ENCODE results near the gene GANAB. TPM values are rescaled to one million over a fixed set of nuclear protein-coding genes. Genes with fewer than 3 reads are reported as not detected.

Gene GANAB
- total RNA-seq, 4 donors from 2014 or later = 79.4 to 118 (median 104) TPM

DNA sequence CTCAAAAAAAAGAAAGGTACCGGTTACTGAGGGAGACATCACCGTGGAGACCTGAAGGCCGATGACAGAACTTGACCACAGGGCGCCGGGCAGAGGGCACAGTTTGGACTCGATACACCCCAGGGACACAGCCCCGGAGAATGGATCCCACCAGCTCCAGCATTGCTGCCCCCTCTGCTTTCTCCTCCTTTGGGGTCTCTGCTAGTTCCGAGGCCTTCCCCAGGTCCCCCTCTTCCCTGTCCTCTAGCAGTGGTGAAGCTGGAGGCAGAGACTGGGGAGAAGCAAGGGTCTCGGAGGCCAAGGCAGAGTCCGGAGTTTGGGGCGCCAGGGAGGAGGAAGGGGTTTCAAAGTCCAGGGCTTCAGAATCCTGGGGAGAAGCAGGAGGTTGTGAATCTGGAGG, 67.9 kb downstream of the GANAB start:
- TF ChIP-seq, protein P1, sequence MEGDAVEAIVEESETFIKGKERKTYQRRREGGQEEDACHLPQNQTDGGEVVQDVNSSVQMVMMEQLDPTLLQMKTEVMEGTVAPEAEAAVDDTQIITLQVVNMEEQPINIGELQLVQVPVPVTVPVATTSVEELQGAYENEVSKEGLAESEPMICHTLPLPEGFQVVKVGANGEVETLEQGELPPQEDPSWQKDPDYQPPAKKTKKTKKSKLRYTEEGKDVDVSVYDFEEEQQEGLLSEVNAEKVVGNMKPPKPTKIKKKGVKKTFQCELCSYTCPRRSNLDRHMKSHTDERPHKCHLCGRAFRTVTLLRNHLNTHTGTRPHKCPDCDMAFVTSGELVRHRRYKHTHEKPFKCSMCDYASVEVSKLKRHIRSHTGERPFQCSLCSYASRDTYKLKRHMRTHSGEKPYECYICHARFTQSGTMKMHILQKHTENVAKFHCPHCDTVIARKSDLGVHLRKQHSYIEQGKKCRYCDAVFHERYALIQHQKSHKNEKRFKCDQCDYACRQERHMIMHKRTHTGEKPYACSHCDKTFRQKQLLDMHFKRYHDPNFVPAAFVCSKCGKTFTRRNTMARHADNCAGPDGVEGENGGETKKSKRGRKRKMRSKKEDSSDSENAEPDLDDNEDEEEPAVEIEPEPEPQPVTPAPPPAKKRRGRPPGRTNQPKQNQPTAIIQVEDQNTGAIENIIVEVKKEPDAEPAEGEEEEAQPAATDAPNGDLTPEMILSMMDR (IDR thresholded peaks at IDR 0.05; ENCODE audit: low read depth) = no peak

DNA sequence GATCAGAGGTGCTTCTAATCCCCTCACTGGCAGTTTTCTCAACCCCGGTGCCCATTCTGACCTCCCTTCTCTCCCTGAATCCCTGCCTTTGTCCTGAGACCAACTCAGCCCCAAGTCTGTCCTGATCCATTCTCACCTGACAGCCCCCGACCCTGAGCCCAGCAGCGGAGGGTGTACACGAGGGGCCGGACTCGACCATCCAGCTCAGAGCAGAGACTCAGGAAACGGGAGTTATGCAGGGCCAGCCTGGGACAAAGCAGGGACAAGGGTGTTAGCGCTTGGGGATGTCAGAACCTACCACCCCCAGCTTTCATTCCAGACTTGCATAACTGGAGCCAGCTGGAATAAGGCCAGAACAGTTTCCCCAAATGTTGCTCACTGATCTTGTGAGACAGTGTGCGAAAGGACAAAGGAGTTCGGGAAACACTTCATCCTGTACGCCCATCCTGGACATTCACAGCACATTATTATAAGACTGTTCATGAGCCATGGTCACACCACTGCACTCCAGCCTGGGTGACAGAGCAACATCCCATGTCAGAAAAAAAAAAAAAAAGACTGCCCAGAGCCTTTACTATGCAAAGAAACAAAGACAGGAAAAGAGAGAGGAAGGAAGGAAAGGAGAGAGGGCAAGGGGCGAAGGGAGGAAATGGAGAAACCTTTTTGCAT, 69.2 kb downstream of the GANAB start:
- TF ChIP-seq, protein P1 (IDR thresholded peaks at IDR 0.05; ENCODE audit: low read depth) = no peak

DNA sequence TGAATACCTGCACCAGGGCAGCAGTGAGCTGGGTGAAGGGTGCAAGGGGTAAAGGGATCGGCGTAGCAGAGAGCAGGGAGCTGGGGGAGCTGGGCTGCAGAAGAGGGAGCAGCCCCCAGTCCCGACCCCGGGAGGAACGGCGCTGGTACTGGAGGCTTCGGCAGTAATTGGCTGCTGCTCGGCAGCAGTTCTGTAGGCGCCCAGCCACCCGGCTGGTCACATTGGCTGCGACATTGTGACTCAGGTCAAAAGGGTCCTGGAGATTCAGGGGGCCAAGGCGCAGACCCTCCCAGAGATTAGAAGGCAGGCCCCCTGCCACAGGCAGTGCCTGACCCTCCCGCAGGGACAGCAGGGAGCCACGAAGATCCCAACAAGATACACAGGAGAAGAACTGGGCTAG, 70.6 kb downstream of the GANAB start:
- TF ChIP-seq, protein P1 (IDR thresholded peaks at IDR 0.05; ENCODE audit: low read depth) = no peak

DNA sequence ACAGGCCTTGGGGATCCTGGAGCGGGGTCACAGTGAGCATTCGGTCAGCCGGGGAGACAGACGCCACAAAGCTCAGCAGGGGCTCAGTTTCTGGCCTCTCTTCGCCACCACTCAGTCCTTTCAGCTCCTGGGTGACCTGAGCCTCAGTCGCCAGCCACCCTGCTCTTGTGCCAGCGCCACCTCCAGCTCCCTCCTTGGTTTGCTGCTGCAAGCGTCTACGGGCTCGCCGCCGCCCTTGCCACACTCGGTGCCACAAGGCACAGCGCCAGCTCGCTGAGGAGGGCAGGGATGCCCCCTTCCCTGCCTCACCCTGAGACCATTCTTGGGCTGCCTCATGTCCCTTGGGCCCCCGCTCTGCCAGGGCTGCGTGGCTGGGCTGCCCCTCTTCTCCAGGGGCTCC, 71.3 kb downstream of the GANAB start:
- TF ChIP-seq, protein P1 (IDR thresholded peaks at IDR 0.05; ENCODE audit: low read depth) = no peak

Small RNA genes lying within 50 kb of the gene (small RNA-seq; reads per million reads assigned to genes)
- not detected for gene AP001458.1
- not detected for gene SNORA57

Other genes with a start within 250 kb of the GANAB start
- gene SCGB1A1, start 227.6 kb downstream of the GANAB start, total RNA-seq = not detected
- gene AHNAK, start 99.8 kb downstream of the GANAB start, total RNA-seq = 1,000 to 10,000 TPM; 1,199 to 1,973 (median 1,368) TPM
- 1,000 to 10,000 TPM in 3 of 4 donors, 100 to 1,000 TPM in 1; 650 to 1,310 (median 1,178) TPM for gene EEF1G, start 72.7 kb downstream of the GANAB start, total RNA-seq
- gene TUT1, start 55.1 kb downstream of the GANAB start, total RNA-seq = 10 to 100 TPM in 1 of 4 donors, 1 to 10 TPM in 3; 3.4 to 13.4 (median 7.9) TPM
- gene MTA2, start 44.7 kb downstream of the GANAB start, total RNA-seq = 10 to 100 TPM; 50.9 to 87.4 (median 61.6) TPM
- 100 to 1,000 TPM in 1 of 4 donors, 10 to 100 TPM in 3; 22.2 to 130 (median 39.7) TPM for gene EML3, start 33.8 kb downstream of the GANAB start, total RNA-seq
- 10 to 100 TPM in 1 of 4 donors, 1 to 10 TPM in 3; 1.1 to 11.2 (median 5.5) TPM for gene ROM1, start 33.4 kb downstream of the GANAB start, total RNA-seq
- gene B3GAT3, start 24.6 kb downstream of the GANAB start, total RNA-seq = 10 to 100 TPM; 13.5 to 29.5 (median 24.2) TPM
- 10 to 100 TPM in 3 of 4 donors, 1 to 10 TPM in 1; 7.7 to 14.3 (median 11.3) TPM for gene INTS5, start 6.7 kb upstream of the GANAB start, total RNA-seq
- gene C11orf98, start 18.6 kb upstream of the GANAB start, total RNA-seq = 10 to 100 TPM; 13.7 to 47.1 (median 35.9) TPM
- gene CSKMT, start 18.7 kb upstream of the GANAB start, total RNA-seq = 1 to 10 TPM; 2.4 to 9.6 (median 7.7) TPM
- 10 to 100 TPM in 1 of 4 donors, 1 to 10 TPM in 3; 4.2 to 10.9 (median 8.7) TPM for gene UQCC3, start 25.1 kb upstream of the GANAB start, total RNA-seq
- 10 to 100 TPM in 1 of 4 donors, 1 to 10 TPM in 3; 3.8 to 10.6 (median 5.5) TPM for gene LBHD1, start 25.7 kb upstream of the GANAB start, total RNA-seq
- gene UBXN1, start 32.5 kb upstream of the GANAB start, total RNA-seq = 100 to 1,000 TPM; 113 to 235 (median 142) TPM
- 10 to 100 TPM; 17.3 to 42.2 (median 32.3) TPM for gene LRRN4CL, start 42.9 kb upstream of the GANAB start, total RNA-seq
- gene BSCL2, start 60.8 kb upstream of the GANAB start, total RNA-seq = 100 to 1,000 TPM in 1 of 4 donors, 10 to 100 TPM in 3; 44.5 to 106 (median 48.4) TPM
- gene GNG3, start 61.1 kb upstream of the GANAB start, total RNA-seq = under 1 TPM in 1 of 4 donors, not detected in 3; 0.88 TPM
- gene HNRNPUL2, start 80.8 kb upstream of the GANAB start, total RNA-seq = 10 to 100 TPM; 21.2 to 35.2 (median 29.3) TPM
- 10 to 100 TPM; 17.5 to 57.4 (median 20.3) TPM for gene TTC9C, start 81.9 kb upstream of the GANAB start, total RNA-seq
- 1 to 10 TPM; 3.9 to 7.7 (median 6.9) TPM for gene ZBTB3, start 107.5 kb upstream of the GANAB start, total RNA-seq
- 10 to 100 TPM; 46.9 to 75.8 (median 65.3) TPM for gene POLR2G, start 115.0 kb upstream of the GANAB start, total RNA-seq
- gene TAF6L, start 124.8 kb upstream of the GANAB start, total RNA-seq = 10 to 100 TPM; 12.1 to 25.8 (median 15.6) TPM
- 10 to 100 TPM; 37.7 to 74.0 (median 49.6) TPM for gene TMEM179B, start 140.8 kb upstream of the GANAB start, total RNA-seq
- gene TMEM223, start 145.4 kb upstream of the GANAB start, total RNA-seq = 10 to 100 TPM; 14.5 to 22.6 (median 19.3) TPM
- 10 to 100 TPM; 51.2 to 68.8 (median 55.1) TPM for gene NXF1, start 158.8 kb upstream of the GANAB start, total RNA-seq
- 10 to 100 TPM; 21.2 to 38.8 (median 29.9) TPM for gene STX5, start 185.4 kb upstream of the GANAB start, total RNA-seq
- not detected for gene TEX54, start 186.2 kb upstream of the GANAB start, total RNA-seq
- gene WDR74, start 193.0 kb upstream of the GANAB start, total RNA-seq = 10 to 100 TPM; 23.8 to 41.6 (median 34.5) TPM
- gene SLC3A2, start 234.3 kb upstream of the GANAB start, total RNA-seq = 100 to 1,000 TPM; 104 to 163 (median 125) TPM

All from subcutaneous adipose tissue (tissue), 4 donors.